A673 (cell line): ENCODE data around the gene ESRRB. TPM values are rescaled to one million over a fixed set of nuclear protein-coding genes. Genes with fewer than 3 reads are reported as not detected.

ENCODE experiments used
- BruUV-seq: library from RNA; stranded (reverse); fragments of 400-500 nt; replicated peaks from 2 replicates; lab custom pipeline; 2021; lab: Mats Ljungman, UMichigan
- CTCF ChIA-PET: fragments of 300-600 bp; sonication (Branson Sonifier 250); formaldehyde crosslinking; loops from one replicate; lab custom pipeline; 2022; ENCODE audit warnings: antibody characterized with exemption; lab: Charles Lee
- POLR2A ChIA-PET: fragments of 300-600 bp; sonication (Branson Sonifier 250); formaldehyde crosslinking; loops from one replicate; lab custom pipeline; 2022; ENCODE audit warnings: antibody characterized with exemption; ENCODE audit not compliant: low non-redundant PET; lab: Charles Lee
- DNase-seq: peaks from one replicate; pipeline ENCODE4 v3.0.0-alpha.2; 2015; ENCODE audit warnings: low spot score
- H3K27ac ChIP-seq: fragments of 200-600 bp; sonication (generic); 2 replicates; pipeline ENCODE4 v1.5.1; 2016; ENCODE audit warnings: mixed run types, low read depth, mild to moderate bottlenecking, mixed read lengths, antibody characterized with exemption, low read length; ENCODE audit not compliant: poor library complexity, severe bottlenecking
- H3K27me3 ChIP-seq: fragments of 200-600 bp; sonication (generic); replicated peaks from 2 replicates; pipeline ENCODE4 v1.6.1; 2017; ENCODE audit warnings: mixed run types, low read depth, mild to moderate bottlenecking, mixed read lengths, antibody characterized with exemption, low read length; ENCODE audit not compliant: insufficient read depth, poor library complexity
- H3K36me3 ChIP-seq: fragments of 200-600 bp; sonication (generic); 2 replicates; pipeline ENCODE4 v1.6.1; 2016; ENCODE audit warnings: mixed run types, mild to moderate bottlenecking, mixed read lengths, antibody characterized with exemption, low read length; ENCODE audit not compliant: insufficient read depth, poor library complexity, severe bottlenecking
- H3K4me1 ChIP-seq: fragments of 200-600 bp; sonication (generic); 2 replicates; pipeline ENCODE4 v1.6.1; 2017; ENCODE audit warnings: mixed run types, mild to moderate bottlenecking, mixed read lengths, antibody characterized with exemption, low read length; ENCODE audit not compliant: insufficient read depth, poor library complexity, severe bottlenecking
- H3K4me3 ChIP-seq: fragments of 200-600 bp; sonication (generic); 2 replicates; pipeline ENCODE4 v1.5.1; 2016; ENCODE audit warnings: low read depth, mixed run types, mild to moderate bottlenecking, mixed read lengths, low read length; ENCODE audit not compliant: poor library complexity, severe bottlenecking
- H3K9me3 ChIP-seq: fragments of 200-600 bp; sonication (generic); 2 replicates; pipeline ENCODE4 v1.6.1; 2016; ENCODE audit warnings: mixed run types, low read depth, mild to moderate bottlenecking, mixed read lengths, antibody characterized with exemption, low read length; ENCODE audit not compliant: poor library complexity, severe bottlenecking
- EZH2 ChIP-seq: fragments of 200-600 bp; sonication (generic); IDR thresholded peaks from 2 replicates; pipeline ENCODE4 v1.6.1; 2017; ENCODE audit warnings: borderline replicate concordance, low read depth, mild to moderate bottlenecking, mixed read lengths, antibody characterized with exemption, low read length; ENCODE audit not compliant: poor library complexity, severe bottlenecking
- intact Hi-C: fragments of 100-400 bp; cut with micrococcal nuclease; formaldehyde crosslinking; loops from one replicate; pipeline ENCODE4 v1.10.0; 2022; ENCODE audit not compliant: unreplicated experiment
- total RNA-seq: library from RNA; stranded (reverse); gene quantifications from 2 replicates; pipeline ENCODE4 v1.2.3, GENCODE V29; 2021
- TF ChIP-seq, protein P1 (sequence below): fragments of 300-800, 200-600 bp; sonication (generic); conservative IDR thresholded peaks from 2 replicates; pipeline ENCODE4 v1.5.1; 2017; ENCODE audit warnings: low read depth, mild to moderate bottlenecking, antibody characterized with exemption, low read length, moderate library complexity, mixed read lengths

The ESRRB gene
- total RNA-seq, 1 experiment from 2014 or later = 0.47 TPM

DNA sequence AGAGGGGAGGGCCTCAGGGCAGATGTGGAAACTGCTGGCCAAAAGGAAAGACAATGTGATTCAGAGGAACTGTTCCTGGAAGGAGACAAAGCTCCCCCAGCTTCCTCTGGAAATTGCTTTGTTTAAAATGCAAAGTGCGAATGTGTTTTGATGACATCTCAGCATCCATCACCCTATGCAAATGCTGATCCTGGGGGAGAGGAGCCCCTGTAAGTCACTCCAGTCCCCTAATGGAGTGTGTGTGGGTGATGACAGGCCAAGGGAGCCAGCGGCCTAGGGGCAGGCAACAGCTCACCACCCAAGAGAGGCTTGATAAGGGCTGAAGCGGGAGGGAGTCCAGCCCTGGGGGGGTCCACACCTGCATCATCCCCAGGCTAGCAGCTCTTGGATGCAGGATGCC is 134.2 kb downstream of the ESRRB start:
- intact Hi-C loops = no loop called here
- POLR2A ChIA-PET = no interaction called here
- no peaks in the 10 kb centered on the region for H3K27me3 ChIP-seq
- no peak overlapping the region for H3K27ac ChIP-seq
- no peak for DNase-seq
- TF ChIP-seq, protein P1, sequence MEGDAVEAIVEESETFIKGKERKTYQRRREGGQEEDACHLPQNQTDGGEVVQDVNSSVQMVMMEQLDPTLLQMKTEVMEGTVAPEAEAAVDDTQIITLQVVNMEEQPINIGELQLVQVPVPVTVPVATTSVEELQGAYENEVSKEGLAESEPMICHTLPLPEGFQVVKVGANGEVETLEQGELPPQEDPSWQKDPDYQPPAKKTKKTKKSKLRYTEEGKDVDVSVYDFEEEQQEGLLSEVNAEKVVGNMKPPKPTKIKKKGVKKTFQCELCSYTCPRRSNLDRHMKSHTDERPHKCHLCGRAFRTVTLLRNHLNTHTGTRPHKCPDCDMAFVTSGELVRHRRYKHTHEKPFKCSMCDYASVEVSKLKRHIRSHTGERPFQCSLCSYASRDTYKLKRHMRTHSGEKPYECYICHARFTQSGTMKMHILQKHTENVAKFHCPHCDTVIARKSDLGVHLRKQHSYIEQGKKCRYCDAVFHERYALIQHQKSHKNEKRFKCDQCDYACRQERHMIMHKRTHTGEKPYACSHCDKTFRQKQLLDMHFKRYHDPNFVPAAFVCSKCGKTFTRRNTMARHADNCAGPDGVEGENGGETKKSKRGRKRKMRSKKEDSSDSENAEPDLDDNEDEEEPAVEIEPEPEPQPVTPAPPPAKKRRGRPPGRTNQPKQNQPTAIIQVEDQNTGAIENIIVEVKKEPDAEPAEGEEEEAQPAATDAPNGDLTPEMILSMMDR = no peak
- no peak for TF ChIP-seq EZH2
- H3K36me3 ChIP-seq = no peaks in the 10 kb centered on the region
- CTCF ChIA-PET = no interaction called here
- no peak overlapping the region for H3K4me3 ChIP-seq
- H3K4me1 ChIP-seq = peaks cover 11% of the 10 kb centered on the region
- no peaks in the 10 kb centered on the region for H3K9me3 ChIP-seq
- no TSS peak for BruUV-seq

DNA sequence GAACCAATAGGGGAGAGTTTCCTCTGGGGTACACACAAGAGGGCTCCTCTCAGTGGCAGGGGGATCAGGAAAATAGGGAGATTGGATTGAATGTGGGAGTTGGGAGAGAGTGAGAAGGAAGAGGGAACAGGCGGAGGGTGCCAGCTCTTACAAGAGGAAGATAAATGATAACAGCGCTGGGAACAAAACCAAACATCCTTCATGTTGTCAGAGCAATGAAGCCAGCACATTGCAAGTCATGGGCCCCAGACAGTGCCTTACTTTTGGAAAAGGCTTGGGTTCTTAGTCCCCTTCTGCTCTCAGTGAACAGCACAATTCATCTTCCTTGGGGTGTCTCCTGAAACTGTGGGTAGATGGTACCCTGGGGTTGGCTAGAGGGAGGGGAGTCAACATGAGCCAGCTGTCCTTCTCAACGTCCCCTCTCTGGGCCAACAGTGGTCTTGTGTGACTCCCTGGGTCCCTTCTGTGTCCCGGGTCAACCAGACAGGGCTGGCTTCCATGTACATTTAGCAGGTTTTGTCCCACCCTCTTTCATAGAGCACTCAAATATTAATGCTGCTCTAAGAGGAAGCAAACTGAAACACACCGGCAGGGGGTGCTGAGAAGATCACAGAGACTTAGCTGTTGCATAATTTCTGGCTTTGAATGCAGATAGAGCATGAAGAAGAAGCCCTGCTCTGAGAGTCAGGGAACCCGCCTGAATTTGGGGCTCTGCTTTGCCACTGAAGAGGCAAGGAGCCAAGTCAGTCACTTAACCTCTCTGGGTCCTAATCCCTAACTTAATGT is 138.5 kb downstream of the ESRRB start:
- peaks cover 51% of the 10 kb centered on the region for H3K4me1 ChIP-seq
- DNase-seq = peak; percentile 89

DNA sequence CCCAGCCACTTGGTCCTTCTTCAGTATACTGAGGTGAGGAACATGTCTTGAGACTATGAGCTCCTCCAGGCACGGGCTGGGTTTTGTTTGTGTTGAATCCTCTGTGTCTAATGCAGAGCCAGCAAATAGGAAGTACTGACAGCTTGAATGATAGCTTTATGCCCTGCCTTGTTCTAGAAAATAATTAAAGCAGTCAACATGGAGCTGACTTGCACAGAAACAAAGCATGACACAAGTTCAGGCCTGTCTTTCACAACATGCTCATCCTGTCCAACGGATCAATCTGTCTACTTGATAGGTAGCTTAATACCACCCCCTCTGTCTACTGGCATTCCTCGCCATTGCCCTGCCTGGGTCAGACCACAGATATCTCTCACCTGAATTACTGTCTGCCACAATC is 140.9 kb downstream of the ESRRB start:
- peaks cover 59% of the 10 kb centered on the region for H3K4me1 ChIP-seq
- DNase-seq = peak; percentile 74
- no peaks in the 10 kb centered on the region for H3K36me3 ChIP-seq
- ChIA-PET CTCF (no interaction called here), POLR2A (interaction anchor here (0.6 kb wide), 2 partner anchors 97 to 300 kb away, joined by 7 to 11 read pairs; no protein-coding TSS in a partner anchor)
- TF ChIP-seq EZH2 = no peak
- TF ChIP-seq, protein P1 = no peak
- no TSS peak for BruUV-seq
- H3K27ac ChIP-seq = peak overlapping the region; percentile 86
- intact Hi-C loops = no loop called here
- H3K27me3 ChIP-seq = no peaks in the 10 kb centered on the region
- peaks cover 9% of the 10 kb centered on the region for H3K9me3 ChIP-seq
- no peak overlapping the region for H3K4me3 ChIP-seq

More for the DNA sequence above, 138.5 kb downstream of the ESRRB start:
- TF ChIP-seq, protein P1 = peak; percentile 75
- no peak for TF ChIP-seq EZH2
- BruUV-seq = no TSS peak
- H3K36me3 ChIP-seq = no peaks in the 10 kb centered on the region
- peak overlapping the region; percentile 64 for H3K27ac ChIP-seq
- H3K27me3 ChIP-seq = no peaks in the 10 kb centered on the region
- H3K4me3 ChIP-seq = no peak overlapping the region
- no peaks in the 10 kb centered on the region for H3K9me3 ChIP-seq
- ChIA-PET CTCF (interaction anchor here (0.6 to 0.8 kb wide), 3 partner anchors 11 to 84 kb away, joined by 3 to 7 read pairs (median 3); no protein-coding TSS in a partner anchor), POLR2A (no interaction called here)
- intact Hi-C loops = loop anchor here (2.0 kb wide), 1 partner anchor 130 kb away; no protein-coding TSS in a partner anchor
